NCI-H2107 treated with DMSO at 0.1 percent for 48 hours (cell line): ENCODE data around the gene UGT1A6.

Source experiments
- DNase-seq: peaks from one replicate; lab custom pipeline; 2025; ENCODE audit not compliant: unreplicated experiment; lab: John Stamatoyannopoulos, UW

The UGT1A6 gene

GRCh38 chr2:233799087-233799665 lies 106.5 kb downstream of the UGT1A6 start:
- no peak for DNase-seq

- DNase-seq = no peak
Observed at GRCh38 chr2:233799716-233800115, 107.0 kb downstream of the UGT1A6 start.

DNA sequence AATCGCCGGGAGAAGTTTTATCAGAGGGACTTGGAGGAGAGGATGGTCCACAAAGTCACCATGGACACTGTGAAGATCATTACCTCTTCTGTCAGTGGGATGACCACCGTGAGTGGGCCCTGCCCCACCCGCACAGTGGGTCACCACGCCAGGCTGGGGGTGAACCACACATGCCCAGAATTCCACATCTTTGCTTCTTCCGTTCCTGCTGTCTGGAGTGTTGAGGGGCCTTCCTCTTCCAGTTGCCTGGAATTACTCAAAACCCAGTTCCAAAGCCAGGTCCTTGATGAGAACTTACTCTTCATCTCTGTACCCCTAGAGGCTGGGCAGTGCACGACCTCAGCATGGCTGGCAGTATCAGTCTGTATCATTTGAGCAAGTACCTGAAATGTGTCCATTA lies 107.5 kb downstream of the UGT1A6 start:
- no peak for DNase-seq

GRCh38 chr2:233801357-233802131 lies 108.9 kb downstream of the UGT1A6 start:
- no peak for DNase-seq

DNA sequence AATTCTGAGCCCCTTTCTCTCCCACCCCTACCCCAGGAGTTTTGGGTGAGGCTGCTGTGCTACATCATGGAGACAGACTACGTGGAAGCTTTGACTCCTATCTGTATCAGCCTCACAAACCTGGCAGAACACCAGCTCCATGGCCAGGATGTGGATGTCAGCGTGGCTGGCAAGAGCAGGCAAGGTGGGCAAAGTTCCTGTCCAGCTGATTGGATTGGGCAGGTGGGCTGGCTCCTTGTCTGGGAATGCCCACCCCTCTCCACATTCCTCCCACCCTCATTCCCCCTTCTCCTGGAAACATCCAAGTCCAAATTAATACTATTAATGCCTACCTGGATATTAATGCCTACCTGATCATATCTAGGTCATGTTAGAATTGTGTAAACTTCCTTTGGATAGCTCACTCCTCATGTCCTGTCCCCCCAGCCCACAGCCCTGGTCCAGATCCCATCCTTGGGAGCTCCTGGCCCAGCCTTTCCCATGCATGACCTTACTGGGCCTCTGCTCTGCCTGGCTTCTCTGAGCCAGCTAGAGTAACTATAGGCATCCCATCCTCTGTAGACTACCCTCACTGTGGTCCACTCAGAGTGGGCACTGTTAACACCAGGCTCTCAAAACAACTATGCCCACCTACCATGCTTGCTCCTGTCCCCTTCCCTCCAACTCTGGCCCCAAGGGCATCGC lies 109.6 kb downstream of the UGT1A6 start:
- DNase-seq = no peak

DNA sequence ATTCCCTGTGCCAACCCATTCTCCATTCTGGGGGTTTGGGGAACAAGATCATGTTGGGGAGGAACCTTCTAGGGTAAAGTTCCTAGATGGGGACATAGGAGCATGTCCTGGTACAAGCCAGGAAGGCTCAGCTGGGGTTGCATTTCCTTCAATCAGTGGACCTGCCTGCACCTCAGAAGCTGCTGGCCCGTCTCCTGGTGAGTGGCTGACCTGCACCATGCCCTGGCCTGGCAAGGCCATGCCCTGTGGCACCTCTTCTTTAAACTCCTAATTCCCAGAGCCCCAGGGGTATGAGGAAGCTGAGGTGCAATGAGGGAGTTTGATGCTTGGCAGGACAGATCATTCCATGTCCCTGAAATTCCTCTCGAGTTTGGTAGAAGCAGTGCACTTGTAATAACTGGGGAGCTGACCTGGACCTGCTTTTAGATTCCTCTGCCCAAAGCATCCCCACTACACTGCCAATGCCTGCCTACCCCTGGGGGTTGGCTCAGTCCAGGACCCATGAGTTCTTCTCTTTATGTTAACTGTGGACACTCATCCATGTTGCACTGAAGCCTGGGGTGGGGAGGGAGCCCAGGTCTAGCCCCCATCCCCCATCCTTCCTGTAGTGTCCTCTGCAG lies 110.7 kb downstream of the UGT1A6 start:
- DNase-seq = no peak

- DNase-seq = no peak
Observed at GRCh38 chr2:233803994-233804393, 111.3 kb downstream of the UGT1A6 start.

GRCh38 chr2:233807215-233807865 lies 114.7 kb downstream of the UGT1A6 start:
- DNase-seq = no peak

- no peak for DNase-seq
Observed at GRCh38 chr2:233807966-233808935, 115.6 kb downstream of the UGT1A6 start.

DNA sequence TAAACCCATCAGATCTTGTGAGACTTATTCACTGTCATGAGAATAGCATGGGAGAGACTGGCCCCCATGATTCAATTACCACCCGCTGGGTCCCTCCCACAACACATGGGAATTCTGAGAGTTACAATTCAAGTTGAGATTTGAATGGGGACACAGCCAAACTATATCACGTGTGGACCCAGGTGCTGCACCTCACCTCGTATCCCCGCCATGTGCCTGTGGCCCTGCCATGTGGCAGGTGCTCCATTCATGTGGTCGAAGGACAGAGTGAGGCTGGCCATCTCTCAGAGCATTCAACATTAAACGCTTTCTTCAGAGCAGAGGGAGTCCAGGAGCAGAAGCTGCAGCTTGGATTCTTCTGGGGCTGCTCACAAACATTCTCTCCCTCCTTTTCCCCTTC lies 117.7 kb downstream of the UGT1A6 start:
- DNase-seq = no peak

DNA sequence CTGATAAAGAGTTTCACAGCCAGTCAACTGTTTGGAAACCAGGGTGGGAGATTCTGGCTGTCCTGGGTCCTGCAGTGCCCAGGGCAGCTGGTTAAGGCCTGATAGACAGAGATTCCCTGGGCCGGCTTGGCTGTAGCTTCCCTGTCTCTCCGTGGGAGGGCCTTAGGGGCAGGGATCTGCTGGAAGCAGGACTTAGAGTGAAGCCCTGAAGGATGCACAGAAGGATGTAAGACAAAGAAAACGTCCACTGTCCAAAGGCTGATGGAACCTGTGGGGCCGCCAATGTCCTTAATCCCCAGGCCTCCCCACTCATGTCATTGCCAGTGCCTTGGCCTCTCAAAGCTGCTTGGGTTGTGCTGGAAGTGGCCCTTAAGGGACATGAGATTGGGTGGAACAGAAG lies 118.4 kb downstream of the UGT1A6 start:
- no peak for DNase-seq

- DNase-seq = no peak
Observed at GRCh38 chr2:233811732-233812131, 119.0 kb downstream of the UGT1A6 start.

DNA sequence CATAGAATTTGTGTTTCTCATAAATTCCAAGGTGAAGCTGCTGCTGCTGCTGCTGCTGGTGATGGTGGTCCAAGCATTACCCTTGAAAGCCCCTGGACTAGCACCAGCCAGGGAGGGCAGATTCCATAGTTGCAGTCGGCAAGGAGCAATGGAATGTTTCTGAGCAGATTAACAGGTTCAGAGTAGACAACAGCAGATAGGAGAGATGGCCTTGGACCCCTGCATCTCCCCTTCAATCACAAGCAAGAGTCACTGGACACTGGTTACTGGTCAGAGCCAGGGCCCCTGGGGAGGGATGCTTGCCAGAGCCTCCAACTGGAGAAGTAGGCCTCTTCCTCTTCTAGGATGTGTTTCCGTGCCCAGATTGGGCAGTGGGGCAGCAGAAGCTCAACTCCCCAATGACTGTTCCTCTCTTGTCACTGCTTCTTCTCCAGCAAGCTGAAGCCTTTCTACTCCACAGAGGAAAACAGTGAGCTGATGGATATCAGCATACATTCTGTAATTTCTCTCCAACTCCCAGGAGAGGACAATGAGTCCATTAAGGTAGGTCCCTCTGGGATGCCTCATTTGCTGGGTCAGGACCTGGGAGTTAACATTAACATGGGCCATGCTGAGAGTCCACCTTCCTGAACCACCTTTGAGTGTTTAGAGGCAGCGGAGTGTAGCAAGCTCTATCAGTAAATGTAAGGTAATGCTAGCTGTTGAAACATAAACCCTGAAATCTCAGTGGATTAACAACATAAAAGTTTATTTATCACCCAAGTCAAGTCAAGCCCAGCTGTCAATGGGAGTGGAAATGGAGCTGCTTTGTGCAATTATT lies 120.8 kb downstream of the UGT1A6 start:
- no peak for DNase-seq

GRCh38 chr2:233814056-233814835 lies 121.6 kb downstream of the UGT1A6 start:
- DNase-seq = no peak

DNA sequence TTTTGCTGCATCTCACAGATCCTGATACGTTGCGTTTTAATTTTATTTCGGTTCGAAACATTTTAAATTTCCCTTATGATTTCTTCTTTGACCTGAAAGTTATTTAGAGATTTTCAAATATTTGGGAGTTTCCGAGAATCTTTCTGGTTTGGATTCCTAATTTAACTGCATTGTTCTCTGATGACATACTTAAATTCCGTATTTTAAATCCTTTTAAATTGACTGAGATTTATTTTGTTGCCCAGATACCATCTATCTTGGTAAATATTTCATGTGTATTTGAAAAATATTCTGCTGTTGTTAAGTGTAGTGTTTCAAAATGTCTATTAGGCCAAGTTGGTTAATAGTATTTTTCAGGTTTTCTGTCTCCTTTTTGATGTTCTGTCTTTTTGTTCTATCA lies 123.2 kb downstream of the UGT1A6 start:
- no peak for DNase-seq

GRCh38 chr2:233816334-233816733 lies 123.6 kb downstream of the UGT1A6 start:
- no peak for DNase-seq

DNA sequence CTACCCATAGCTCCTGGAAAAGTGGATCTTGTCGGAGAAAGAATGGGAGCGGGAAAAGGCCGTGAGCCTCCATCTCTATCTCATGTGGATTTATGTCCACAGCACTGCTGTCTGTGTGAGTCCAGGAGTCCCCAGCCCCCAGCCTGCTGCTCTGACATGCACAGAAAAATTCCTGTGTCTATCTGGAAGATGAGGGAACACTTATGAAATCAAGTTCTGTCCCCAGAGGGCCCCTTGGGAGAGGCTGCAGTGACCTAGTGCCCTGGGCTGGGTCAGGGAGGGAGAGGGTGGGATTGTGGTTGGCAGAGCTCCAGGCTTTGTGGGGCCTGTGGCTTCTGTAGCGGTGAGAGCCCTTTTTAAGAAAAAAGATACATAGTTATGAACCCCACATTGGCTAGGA lies 124.1 kb downstream of the UGT1A6 start:
- no peak for DNase-seq

DNA sequence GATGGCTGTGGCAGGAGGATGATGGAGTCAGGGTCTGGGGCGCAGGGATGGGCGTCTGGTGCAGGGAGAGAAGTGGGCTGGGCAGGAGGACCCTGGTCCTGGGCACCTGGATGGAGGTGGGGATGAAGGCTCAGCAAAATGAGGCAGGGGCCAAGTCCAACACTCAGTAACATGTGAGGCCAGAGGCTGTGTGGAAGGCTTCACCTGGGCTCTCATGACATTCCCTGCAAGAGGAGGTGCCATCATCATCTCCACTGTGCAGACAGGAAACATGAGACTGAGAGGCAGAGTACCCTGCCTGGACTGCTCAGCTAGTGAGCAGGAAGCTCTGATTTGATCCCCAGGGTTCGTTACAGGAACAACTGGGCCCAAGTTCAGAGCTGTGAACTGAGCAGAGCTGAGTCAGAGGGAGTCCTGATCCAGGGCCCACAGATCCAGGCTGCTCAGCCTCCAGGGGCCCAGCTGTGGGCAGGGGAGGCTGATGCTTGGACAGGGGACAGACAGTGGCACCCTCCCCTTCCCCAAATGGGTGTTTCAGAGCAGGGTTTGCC lies 124.7 kb downstream of the UGT1A6 start:
- no peak for DNase-seq
